ENCODE measurements around the gene ACAD10. TPM values are rescaled to one million over a fixed set of nuclear protein-coding genes. Genes with fewer than 3 reads are reported as not detected.
"Not testable (repeated sequence)": the region's sequence is repeated elsewhere in the genome, so short reads cannot be mapped to it uniquely, and the experiment has no call there.

The ACAD10 gene
- total RNA-seq, 1 donor, result 16.4 TPM

GRCh38 chr12:111757361-111758119 is 71.7 kb downstream of the ACAD10 start:
- peak; percentile 83 for DNase-seq (ENCODE audit: low read depth)
- no peak for TF ChIP-seq CTCF (IDR thresholded peaks at IDR 0.05; ENCODE audit: insufficient read depth, low read depth, low read length)
- no peak overlapping the region for H3K4me3 ChIP-seq (ENCODE audit: low read depth, low read length)

DNA sequence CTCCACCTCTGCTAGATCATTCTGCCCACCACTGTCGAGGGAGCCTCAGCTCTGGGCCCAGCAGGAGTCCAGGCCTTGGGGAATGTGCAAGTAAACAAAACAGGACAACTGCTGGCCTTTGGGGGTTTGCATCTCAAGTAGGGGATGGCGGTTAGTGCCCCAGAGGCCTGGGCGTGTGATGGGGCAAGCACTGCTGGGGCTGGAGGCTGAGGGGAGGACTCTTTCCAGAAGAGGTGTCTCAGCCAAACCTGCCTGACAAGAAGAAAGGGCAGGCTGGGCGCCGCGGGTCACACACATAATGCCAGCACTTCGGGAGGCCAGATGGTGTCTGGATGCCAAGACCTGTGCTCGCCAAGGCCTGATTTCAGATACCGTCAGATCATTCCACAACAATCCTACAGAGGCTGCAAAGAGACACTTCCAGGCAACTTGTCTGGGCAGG is 72.3 kb downstream of the ACAD10 start:
- no peak overlapping the region for H3K4me3 ChIP-seq (ENCODE audit: low read depth, low read length)
- TF ChIP-seq CTCF (IDR thresholded peaks at IDR 0.05; ENCODE audit: insufficient read depth, low read depth, low read length), result no peak
- no peak for DNase-seq (ENCODE audit: low read depth)

GRCh38 chr12:111759271-111759670 is 73.4 kb downstream of the ACAD10 start:
- TF ChIP-seq CTCF (IDR thresholded peaks at IDR 0.05; ENCODE audit: insufficient read depth, low read depth, low read length), result no peak
- H3K4me3 ChIP-seq (ENCODE audit: low read depth, low read length), result no peak overlapping the region
- no peak for DNase-seq (ENCODE audit: low read depth)

- no peak for TF ChIP-seq CTCF (IDR thresholded peaks at IDR 0.05; ENCODE audit: insufficient read depth, low read depth, low read length)
- peak; percentile 74 for DNase-seq (ENCODE audit: low read depth)
- H3K4me3 ChIP-seq (ENCODE audit: low read depth, low read length), result no peak overlapping the region
These were observed 74.1 kb downstream of the ACAD10 start for GRCh38 chr12:111759991-111760390.

GRCh38 chr12:111761099-111761498 is 75.2 kb downstream of the ACAD10 start:
- H3K4me3 ChIP-seq (ENCODE audit: low read depth, low read length), result no peak overlapping the region
- no peak for DNase-seq (ENCODE audit: low read depth)
- no peak for TF ChIP-seq CTCF (IDR thresholded peaks at IDR 0.05; ENCODE audit: insufficient read depth, low read depth, low read length)

GRCh38 chr12:111761706-111762105 is 75.9 kb downstream of the ACAD10 start:
- H3K4me3 ChIP-seq (ENCODE audit: low read depth, low read length), result no peak overlapping the region
- no peak for TF ChIP-seq CTCF (IDR thresholded peaks at IDR 0.05; ENCODE audit: insufficient read depth, low read depth, low read length)
- DNase-seq (ENCODE audit: low read depth), result no peak

GRCh38 chr12:111763552-111763951 is 77.7 kb downstream of the ACAD10 start:
- not testable (repeated sequence) for DNase-seq (ENCODE audit: low read depth); H3K4me3 ChIP-seq (ENCODE audit: low read depth, low read length)
